Panc1 (cell line): Measurements from ENCODE around the gene GCNT4.

Experiments used
- POLR2AphosphoS5 ChIP-seq: IDR thresholded peaks from 2 replicates; pipeline ENCODE4 v1.6.1; 2012; ENCODE audit warnings: mild to moderate bottlenecking, low read depth, low read length, moderate library complexity
- SIN3A ChIP-seq: IDR thresholded peaks from 2 replicates; pipeline ENCODE4 v1.6.1; 2012; ENCODE audit warnings: low read depth, mild to moderate bottlenecking, low read length, moderate library complexity, borderline replicate concordance; ENCODE audit not compliant: insufficient read depth
- TCF7L2 ChIP-seq: IDR thresholded peaks from 2 replicates; pipeline ENCODE4 v1.6.1; 2011; ENCODE audit warnings: mild to moderate bottlenecking, low read depth, low read length, inconsistent platforms
- TF ChIP-seq, protein P1 (sequence below): fragments of 450-650 bp; IDR thresholded peaks from 2 replicates; pipeline ENCODE4 v1.5.1; 2017; ENCODE audit warnings: mild to moderate bottlenecking
- TF ChIP-seq, protein P2 (sequence below), 2 experiments: IDR thresholded peaks; 2 replicates each; pipeline ENCODE4 v1.6.1; 2011 to 2012; ENCODE audit warnings: low read depth in 2 of 2, control low read depth in 1 of 2, low read length in 1 of 2, mild to moderate bottlenecking in 1 of 2, moderate library complexity in 1 of 2; ENCODE audit not compliant: insufficient read depth in 1 of 2

DNA sequence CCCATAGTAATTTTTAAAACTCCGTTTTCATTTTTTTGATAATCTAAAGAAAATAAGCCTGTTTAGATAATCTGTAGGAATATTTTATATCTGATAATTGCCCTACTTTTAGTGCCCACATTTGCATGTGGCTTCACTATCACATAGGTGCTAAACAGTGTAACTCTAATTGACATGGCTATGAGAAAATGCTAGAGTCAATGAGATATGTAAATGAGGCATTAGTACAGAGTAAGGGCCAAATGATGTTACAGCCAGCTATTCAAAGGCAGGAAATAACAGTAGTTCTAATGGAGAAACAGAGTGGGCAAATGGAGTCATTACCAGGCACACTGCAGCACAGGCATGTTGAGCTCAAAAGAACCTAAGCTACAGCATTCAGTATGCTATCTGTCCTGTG lies 37.3 kb upstream of the GCNT4 start:
- TF ChIP-seq TCF7L2 = no peak
- TF ChIP-seq, protein P1, sequence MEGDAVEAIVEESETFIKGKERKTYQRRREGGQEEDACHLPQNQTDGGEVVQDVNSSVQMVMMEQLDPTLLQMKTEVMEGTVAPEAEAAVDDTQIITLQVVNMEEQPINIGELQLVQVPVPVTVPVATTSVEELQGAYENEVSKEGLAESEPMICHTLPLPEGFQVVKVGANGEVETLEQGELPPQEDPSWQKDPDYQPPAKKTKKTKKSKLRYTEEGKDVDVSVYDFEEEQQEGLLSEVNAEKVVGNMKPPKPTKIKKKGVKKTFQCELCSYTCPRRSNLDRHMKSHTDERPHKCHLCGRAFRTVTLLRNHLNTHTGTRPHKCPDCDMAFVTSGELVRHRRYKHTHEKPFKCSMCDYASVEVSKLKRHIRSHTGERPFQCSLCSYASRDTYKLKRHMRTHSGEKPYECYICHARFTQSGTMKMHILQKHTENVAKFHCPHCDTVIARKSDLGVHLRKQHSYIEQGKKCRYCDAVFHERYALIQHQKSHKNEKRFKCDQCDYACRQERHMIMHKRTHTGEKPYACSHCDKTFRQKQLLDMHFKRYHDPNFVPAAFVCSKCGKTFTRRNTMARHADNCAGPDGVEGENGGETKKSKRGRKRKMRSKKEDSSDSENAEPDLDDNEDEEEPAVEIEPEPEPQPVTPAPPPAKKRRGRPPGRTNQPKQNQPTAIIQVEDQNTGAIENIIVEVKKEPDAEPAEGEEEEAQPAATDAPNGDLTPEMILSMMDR = no peak
- no peak for TF ChIP-seq POLR2AphosphoS5
- TF ChIP-seq, protein P2, sequence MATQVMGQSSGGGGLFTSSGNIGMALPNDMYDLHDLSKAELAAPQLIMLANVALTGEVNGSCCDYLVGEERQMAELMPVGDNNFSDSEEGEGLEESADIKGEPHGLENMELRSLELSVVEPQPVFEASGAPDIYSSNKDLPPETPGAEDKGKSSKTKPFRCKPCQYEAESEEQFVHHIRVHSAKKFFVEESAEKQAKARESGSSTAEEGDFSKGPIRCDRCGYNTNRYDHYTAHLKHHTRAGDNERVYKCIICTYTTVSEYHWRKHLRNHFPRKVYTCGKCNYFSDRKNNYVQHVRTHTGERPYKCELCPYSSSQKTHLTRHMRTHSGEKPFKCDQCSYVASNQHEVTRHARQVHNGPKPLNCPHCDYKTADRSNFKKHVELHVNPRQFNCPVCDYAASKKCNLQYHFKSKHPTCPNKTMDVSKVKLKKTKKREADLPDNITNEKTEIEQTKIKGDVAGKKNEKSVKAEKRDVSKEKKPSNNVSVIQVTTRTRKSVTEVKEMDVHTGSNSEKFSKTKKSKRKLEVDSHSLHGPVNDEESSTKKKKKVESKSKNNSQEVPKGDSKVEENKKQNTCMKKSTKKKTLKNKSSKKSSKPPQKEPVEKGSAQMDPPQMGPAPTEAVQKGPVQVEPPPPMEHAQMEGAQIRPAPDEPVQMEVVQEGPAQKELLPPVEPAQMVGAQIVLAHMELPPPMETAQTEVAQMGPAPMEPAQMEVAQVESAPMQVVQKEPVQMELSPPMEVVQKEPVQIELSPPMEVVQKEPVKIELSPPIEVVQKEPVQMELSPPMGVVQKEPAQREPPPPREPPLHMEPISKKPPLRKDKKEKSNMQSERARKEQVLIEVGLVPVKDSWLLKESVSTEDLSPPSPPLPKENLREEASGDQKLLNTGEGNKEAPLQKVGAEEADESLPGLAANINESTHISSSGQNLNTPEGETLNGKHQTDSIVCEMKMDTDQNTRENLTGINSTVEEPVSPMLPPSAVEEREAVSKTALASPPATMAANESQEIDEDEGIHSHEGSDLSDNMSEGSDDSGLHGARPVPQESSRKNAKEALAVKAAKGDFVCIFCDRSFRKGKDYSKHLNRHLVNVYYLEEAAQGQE (IDR thresholded peaks at IDR 0.05; ENCODE audit: insufficient read depth in 1 of 2, low read depth in 2 of 2, low read length in 1 of 2) = no peak
- TF ChIP-seq SIN3A = no peak
